ENCODE measurements around the gene VPS45.
"Not testable (repeated sequence)": the region's sequence is repeated elsewhere in the genome, so short reads cannot be mapped to it uniquely, and the experiment has no call there.

VPS45 gene

DNA sequence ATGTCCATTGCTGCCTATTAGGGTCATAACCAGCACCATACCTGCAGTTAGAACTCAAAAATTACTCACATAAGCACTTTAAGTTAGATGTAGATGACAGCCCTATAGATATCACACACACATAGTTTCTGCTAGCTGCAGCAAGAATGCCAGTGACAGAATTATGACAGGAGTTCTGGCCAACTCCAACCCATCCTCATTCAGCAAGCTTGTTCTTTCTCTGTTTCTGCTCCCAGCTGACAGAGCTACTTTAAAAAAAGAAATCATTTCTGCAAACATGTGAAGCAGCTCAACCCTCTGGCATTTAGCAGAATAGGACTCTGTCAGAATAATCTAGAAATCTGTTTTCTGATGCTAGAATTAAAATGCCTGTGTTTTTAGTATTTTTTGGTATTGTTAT is 33.2 kb upstream of the VPS45 start:
- H3K27ac ChIP-seq: no peak overlapping the region
- TF ChIP-seq, protein P1, sequence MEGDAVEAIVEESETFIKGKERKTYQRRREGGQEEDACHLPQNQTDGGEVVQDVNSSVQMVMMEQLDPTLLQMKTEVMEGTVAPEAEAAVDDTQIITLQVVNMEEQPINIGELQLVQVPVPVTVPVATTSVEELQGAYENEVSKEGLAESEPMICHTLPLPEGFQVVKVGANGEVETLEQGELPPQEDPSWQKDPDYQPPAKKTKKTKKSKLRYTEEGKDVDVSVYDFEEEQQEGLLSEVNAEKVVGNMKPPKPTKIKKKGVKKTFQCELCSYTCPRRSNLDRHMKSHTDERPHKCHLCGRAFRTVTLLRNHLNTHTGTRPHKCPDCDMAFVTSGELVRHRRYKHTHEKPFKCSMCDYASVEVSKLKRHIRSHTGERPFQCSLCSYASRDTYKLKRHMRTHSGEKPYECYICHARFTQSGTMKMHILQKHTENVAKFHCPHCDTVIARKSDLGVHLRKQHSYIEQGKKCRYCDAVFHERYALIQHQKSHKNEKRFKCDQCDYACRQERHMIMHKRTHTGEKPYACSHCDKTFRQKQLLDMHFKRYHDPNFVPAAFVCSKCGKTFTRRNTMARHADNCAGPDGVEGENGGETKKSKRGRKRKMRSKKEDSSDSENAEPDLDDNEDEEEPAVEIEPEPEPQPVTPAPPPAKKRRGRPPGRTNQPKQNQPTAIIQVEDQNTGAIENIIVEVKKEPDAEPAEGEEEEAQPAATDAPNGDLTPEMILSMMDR (conservative IDR thresholded peaks at IDR 0.05): no peak

DNA sequence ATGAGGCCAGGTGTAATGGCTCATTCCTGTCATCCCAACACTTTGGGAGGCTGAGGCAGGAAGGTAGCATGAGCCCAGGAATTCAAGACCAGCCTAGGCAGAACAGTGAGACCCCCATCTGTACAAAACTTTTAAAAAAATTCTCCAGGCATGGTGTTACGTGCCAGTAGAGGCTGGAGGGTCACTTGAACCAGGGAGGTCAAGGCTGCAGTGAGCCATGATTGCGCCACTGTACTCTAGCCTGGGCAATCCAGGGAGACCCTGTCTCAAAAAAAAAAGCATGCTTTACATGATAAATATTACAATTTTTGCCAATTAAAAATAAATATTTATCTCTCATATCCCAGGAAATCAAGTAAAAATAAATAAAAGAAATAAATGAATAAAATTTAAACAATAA is 17.6 kb upstream of the VPS45 start:
- no peak overlapping the region for H3K27ac ChIP-seq
- TF ChIP-seq, protein P1 (conservative IDR thresholded peaks at IDR 0.05): no peak

DNA sequence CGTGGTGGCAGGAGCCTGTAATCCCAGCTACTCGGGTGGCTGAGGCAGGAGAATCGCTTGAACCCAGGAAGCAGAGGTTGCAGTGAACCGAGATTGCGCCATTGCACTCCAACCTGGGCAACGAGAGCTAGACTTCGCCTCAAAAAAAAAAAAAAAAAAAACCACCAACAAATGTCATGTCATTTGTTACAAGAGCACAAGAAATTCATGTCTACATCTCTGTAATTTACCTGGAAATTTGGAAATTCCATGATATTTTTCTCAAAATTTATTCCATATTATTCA is 16.5 kb upstream of the VPS45 start:
- TF ChIP-seq, protein P1 (conservative IDR thresholded peaks at IDR 0.05): no peak

DNA sequence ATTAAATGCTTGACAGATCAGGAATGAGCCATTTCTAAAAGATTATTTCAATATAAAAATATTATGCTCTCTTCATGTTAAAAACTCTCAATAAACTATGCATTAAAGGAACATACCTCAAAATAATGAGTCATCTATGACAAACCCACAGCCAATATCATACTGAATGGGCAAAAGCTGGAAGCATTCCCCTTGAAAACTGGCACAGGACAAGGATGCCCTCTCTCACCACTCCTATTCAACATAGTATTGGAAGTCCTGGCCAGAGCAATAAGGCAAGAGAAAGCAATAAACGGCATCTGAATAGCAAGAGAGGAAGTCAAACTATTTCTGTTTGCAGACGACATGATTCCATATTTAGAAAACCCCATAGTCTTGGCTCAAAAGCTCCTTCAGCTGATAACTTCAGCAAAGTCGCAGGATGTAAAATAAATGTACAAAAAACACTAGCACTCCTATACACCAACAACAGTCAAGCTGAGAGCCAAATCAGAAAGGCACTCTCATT is 15.6 kb upstream of the VPS45 start:
- not testable (repeated sequence) for H3K27ac ChIP-seq

More for the DNA sequence above, 16.5 kb upstream of the VPS45 start:
- no peak overlapping the region for H3K27ac ChIP-seq

DNA sequence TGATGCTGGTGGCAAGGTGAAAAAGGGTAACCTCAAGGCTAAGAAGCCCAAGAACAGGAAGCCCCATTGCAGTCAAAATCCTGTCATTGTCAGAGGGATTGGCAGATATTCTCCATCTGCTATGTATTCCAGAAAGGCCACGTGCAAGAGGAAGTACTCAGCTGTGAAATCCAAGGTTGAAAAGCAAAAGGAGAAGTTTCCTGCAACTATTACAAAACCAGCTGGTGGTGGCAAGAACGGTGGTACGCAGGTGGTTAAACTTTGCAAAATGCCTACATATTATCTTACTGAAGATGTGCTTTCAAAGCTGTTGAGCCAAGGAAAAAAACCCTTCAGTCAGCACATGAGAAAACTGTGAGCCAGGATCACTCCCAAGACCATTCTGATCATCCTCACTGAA is 13.7 kb upstream of the VPS45 start:
- TF ChIP-seq, protein P1 (conservative IDR thresholded peaks at IDR 0.05): no peak

DNA sequence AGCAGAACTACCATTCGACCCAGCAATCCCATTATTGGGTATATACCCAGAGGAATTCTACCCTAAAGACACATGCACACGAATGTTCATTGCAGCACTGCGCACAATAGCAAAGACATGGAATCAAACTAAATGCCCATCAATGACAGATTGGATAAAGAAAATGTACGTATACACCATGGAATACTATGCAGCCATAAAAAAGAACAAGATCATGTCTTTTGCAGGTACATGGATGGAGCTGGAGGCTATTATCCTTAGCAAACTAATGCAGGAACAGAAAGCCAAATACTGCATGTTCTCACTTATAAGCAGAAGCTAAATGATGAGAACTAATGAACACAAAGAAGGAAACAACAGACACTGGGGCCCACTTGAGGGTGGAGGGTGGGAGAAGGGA is 12.1 kb upstream of the VPS45 start:
- H3K27ac ChIP-seq: not testable (repeated sequence)

More for the DNA sequence above, 13.7 kb upstream of the VPS45 start:
- no peak overlapping the region for H3K27ac ChIP-seq

DNA sequence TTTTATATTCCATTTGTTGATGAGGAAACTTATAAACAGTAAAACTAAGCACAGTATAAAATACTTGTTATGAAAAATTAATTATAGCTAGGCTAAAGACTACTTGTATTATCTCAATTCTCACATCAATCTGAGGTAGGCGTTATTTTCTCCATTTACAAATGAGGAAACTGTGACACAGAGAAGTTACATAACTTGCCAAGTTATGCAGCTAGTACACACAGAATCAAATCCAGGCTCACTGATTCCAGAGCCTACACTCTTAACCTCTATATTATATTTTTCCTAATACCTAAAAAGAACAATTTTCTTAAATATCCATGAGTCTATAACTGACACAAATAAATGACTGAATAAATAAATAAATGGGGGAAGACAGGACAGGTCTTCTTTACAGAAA is 11.2 kb upstream of the VPS45 start:
- TF ChIP-seq, protein P1 (conservative IDR thresholded peaks at IDR 0.05): no peak
- H3K27ac ChIP-seq: no peak overlapping the region

DNA sequence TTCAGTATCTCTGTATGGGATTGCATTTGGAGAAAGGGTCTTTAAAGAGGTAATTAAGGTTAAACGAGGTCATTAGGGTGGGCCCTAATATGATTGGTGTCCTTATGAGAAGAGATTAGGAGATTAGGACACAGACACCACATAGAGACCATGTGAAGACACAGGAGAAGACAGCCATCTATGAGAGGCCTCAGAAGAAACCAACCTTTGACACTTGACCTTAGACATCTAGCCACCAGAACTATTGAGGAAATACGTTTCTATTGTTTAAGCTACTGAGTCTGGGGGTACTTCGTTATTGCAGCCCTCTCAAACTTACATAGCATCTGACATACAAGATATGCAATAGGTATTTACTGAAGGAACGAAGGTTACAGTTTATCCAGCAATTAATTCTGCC is 7.3 kb upstream of the VPS45 start:
- H3K27ac ChIP-seq: no peak overlapping the region
- TF ChIP-seq, protein P1 (conservative IDR thresholded peaks at IDR 0.05): no peak

DNA sequence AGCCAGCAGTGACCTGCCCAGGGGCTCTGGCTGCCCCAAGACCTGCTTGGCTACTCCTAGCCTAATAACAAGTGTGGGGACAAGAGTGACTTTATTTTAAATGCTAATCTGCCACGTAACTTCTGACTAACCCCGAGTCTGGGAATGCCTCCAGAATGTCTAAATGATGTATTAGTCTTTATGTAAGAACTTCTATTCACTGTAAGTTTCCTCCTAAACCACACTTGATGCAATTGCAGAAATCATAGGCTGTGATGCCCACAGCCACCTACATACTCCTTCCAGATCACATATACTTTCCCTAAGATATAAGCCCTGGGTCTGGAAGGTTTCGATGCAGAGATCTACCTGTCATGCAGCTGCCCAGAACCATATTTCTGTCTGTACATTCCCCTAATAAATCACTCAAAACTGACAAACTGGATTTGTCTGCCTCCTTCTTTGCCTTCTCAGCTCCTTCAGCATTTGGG is 5.9 kb upstream of the VPS45 start:
- H3K27ac ChIP-seq: no peak overlapping the region
- TF ChIP-seq, protein P1 (conservative IDR thresholded peaks at IDR 0.05): no peak

Measured in VCaP (cell line).